ENCODE data around the gene GUCY1B1.

Gene GUCY1B1

GRCh38 chr4:155758481-155759371 lies at the start of gene GUCY1B1:
Gene GUCY1B1, plus strand, starts transcription at chr4:155759021. Its CDS starts 120 bp downstream, at chr4:155759141.
- H3K27ac ChIP-seq, result no peak within 1 kb of the TSS
- DNase-seq (ENCODE audit: low read depth, low spot score), result peak; percentile 78

GRCh38 chr4:155709918-155710317 lies 48.9 kb upstream of the GUCY1B1 start:
- no peak overlapping the region for H3K27ac ChIP-seq
- no peak for DNase-seq (ENCODE audit: low read depth, low spot score)

- H3K27ac ChIP-seq, result no peak overlapping the region
- DNase-seq (ENCODE audit: low read depth, low spot score), result no peak
Measured at GRCh38 chr4:155711556-155711955, 47.3 kb upstream of the GUCY1B1 start.

GRCh38 chr4:155712846-155713245 lies 46.0 kb upstream of the GUCY1B1 start:
- no peak overlapping the region for H3K27ac ChIP-seq
- DNase-seq (ENCODE audit: low read depth, low spot score), result no peak

GRCh38 chr4:155713911-155714310 lies 44.9 kb upstream of the GUCY1B1 start:
- H3K27ac ChIP-seq, result no peak overlapping the region
- no peak for DNase-seq (ENCODE audit: low read depth, low spot score)

DNA sequence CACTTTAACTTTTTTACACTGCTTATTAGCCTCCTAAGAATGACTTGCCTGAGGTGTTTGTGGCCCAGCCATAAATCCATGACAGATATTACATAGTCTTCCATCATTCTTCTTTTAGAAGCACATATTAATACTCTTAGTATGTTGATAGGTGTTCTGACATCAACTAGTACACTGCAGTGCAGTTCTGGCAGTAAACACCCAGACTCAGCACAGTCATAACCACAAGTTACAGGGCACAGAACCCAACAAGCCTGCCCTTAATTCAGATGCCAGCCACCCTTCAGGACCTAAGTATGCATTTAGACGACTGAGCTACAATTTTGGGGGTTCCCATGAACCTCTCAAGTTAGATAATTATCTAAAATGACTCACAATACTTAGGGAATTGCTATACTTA lies 36.5 kb upstream of the GUCY1B1 start:
- DNase-seq (ENCODE audit: low read depth, low spot score), result no peak
- H3K27ac ChIP-seq, result no peak overlapping the region

DNA sequence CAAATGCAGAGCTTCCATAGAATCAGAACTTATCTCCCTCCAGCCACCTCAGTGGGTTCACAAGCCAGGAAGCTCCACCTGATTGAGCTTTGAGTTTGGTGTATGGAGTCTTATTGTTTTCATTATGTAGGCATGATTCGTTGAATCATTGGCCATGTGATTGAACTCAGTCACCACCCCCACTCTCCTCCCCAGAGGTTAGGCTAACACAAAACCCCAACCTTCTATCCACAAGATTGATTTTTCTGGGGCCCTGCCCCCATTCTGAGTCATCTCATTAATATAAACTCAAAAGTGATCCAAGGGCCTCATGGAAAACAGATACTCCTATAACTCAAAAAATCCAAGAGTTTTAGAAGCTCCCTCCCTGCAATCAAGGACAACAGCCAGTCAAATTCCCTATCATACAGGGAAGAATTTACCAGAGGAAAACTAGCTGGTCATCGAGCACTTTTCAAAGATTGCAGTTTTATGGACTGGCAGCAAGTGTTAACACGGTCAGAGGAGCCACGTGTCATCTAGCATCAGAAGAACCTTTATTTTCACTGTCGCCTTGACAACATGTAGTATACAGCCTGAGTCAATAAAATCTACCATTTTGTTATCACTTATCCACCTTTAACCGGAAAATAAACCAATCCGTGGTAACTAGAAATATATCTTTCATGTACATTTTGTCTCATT lies 35.9 kb upstream of the GUCY1B1 start:
- H3K27ac ChIP-seq, result no peak overlapping the region
- DNase-seq (ENCODE audit: low read depth, low spot score), result no peak

GRCh38 chr4:155724731-155725130 lies 34.1 kb upstream of the GUCY1B1 start:
- DNase-seq (ENCODE audit: low read depth, low spot score), result no peak
- H3K27ac ChIP-seq, result no peak overlapping the region

- DNase-seq (ENCODE audit: low read depth, low spot score), result no peak
- no peak overlapping the region for H3K27ac ChIP-seq
Measured at GRCh38 chr4:155734065-155734464, 24.8 kb upstream of the GUCY1B1 start.

- DNase-seq (ENCODE audit: low read depth, low spot score), result no peak
Measured at GRCh38 chr4:155734951-155735350, 23.9 kb upstream of the GUCY1B1 start.

DNA sequence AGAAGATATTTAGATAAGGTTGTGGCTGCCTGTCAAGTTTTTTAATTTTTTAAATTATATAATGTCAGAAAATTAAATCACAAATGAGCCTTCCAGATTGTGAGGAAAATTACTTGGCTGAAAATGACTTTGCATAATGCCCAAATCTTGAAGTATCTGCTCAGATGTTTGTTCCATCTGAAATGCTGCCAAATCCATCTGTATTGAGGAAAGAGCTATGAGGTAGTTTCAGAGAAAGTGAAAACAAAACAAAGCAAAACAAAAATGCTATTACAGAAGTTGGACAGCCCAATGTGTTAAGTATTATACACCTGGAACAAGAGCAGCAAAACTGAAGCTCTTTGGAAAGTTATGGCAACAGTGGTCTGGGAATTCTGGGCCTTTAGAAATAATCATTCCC lies 23.3 kb upstream of the GUCY1B1 start:
- no peak for DNase-seq (ENCODE audit: low read depth, low spot score)
- H3K27ac ChIP-seq, result no peak overlapping the region

More at GRCh38 chr4:155734951-155735350, 23.9 kb upstream of the GUCY1B1 start:
- no peak overlapping the region for H3K27ac ChIP-seq

DNA sequence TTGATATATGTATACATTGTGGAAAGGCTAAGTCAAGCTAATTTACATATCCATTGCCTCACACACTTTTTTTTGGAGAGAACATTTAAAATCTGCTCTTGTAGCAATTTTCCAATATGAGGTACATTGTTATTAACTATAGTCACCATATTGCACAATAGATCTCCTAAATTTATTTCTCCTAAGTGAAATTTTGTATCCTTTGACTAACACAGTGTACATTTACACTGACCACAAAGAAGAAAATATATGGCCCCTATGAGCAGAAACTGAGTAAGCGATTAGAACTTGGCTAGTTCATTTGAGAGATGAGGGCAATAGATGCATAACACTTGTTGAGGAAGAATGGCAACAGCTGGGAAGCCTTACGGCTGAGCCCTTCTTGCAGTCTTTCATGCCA lies 20.3 kb upstream of the GUCY1B1 start:
- H3K27ac ChIP-seq, result no peak overlapping the region
- DNase-seq (ENCODE audit: low read depth, low spot score), result no peak

DNA sequence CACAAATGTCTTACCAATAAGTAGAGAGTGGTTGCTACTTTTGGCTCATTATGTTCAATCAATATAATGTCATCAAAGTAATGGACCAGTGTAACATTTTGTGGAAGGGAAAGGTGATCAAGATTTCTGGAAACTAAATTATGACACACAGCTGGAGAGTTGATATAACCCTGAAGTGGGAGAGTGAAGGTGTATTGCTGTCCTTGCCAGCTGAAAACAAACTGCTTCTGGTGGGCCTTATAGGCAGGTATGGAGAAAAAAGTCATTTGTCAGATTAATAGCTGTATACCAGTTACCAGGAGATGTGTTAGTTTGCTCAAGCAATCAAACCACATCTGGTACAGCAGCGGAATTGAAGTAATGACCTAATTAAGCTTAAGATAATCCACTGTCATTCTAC lies 17.3 kb upstream of the GUCY1B1 start:
- no peak overlapping the region for H3K27ac ChIP-seq
- DNase-seq (ENCODE audit: low read depth, low spot score), result no peak

DNA sequence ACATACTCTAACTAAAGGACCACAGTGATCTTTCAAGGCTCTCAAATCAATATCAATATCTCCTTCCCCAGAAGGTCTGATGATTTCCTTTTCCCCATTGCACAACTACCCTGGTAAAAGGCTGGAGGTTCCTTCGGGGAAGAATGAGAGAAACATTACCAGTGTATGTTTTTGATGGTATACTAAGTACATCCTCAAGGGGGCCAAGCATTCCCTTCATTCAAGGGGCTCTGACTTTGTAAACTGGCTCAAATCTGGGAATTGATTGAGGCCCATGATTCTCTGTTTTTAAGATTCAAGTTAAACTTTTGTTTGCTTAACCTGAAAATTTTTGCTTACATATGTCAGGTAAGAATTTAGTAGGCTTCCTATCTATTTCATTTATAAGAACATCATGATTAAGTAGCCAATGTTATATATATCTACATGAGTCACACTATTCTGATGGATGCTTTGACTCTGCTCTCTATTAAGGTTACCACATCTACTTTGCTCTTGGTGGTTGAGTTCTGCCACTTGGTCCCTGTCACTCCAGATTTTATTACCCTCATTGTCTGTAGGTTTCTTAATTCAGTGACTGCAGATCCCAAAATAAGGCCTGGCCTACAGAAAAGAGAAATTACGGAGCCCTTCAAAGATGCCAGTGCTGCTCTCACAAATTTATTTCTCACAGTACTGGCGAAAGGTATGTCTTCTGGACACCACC lies 16.4 kb upstream of the GUCY1B1 start:
- no peak overlapping the region for H3K27ac ChIP-seq
- no peak for DNase-seq (ENCODE audit: low read depth, low spot score)

GRCh38 chr4:155745984-155746383 lies 12.8 kb upstream of the GUCY1B1 start:
- H3K27ac ChIP-seq, result no peak overlapping the region
- DNase-seq (ENCODE audit: low read depth, low spot score), result no peak

DNA sequence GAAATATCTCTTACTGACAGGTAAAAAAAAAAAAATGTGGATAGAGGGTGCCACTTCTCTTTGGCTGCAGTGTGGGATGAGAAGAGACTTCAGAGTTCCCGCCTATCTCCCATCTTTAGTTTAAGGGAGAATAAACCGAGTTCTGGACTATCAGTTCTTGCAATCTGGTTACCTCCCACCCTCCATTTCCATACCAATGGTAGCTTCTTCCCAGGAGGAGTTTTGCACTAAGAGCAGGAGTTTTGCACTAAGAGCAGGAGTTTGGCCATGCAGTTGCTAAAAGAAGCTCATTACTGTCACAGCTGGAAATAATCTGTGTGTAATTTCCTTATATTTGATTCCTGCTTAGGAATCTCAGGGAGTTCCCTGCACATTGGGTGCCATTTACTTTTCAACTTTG lies 10.8 kb upstream of the GUCY1B1 start:
- DNase-seq (ENCODE audit: low read depth, low spot score), result no peak
- H3K27ac ChIP-seq, result no peak overlapping the region

DNA sequence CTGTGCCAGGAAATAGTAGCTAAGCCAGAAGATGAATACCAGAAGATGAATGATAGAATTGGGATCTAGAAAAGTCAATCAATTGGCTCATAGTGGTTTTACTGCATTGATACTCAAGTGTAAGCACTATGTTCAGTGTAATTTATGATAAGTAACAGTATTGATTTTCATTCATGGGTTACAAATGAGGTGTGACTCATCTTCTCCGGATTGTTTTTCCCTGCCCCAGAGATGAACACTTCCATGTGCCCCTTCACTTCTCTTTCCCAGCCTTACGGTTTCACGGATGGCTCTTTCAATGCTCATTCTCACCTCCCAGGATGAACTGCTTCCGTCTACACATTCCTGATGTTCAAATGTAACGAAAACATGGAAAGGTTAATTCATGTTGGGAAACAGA lies 9.8 kb upstream of the GUCY1B1 start:
- no peak for DNase-seq (ENCODE audit: low read depth, low spot score)
- H3K27ac ChIP-seq, result no peak overlapping the region

DNA sequence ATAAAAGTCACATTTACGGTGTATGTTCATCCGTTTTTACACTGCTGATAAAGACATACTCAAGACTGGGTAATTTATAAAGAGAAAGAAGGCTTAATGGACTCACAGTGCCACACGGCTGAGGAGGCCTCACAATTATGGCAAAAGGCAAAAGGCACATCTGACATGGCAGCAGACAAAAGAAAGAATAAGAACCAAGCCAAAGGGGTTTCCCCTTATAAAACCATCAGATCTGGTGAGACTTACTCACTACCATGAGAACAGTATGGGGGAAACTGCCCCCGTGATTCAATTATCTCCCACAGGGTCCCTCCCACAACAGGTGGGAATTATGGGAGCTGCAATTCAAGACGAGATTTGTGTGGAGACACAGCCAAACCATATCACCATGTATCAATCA lies 7.3 kb upstream of the GUCY1B1 start:
- H3K27ac ChIP-seq, result no peak overlapping the region
- no peak for DNase-seq (ENCODE audit: low read depth, low spot score)

DNA sequence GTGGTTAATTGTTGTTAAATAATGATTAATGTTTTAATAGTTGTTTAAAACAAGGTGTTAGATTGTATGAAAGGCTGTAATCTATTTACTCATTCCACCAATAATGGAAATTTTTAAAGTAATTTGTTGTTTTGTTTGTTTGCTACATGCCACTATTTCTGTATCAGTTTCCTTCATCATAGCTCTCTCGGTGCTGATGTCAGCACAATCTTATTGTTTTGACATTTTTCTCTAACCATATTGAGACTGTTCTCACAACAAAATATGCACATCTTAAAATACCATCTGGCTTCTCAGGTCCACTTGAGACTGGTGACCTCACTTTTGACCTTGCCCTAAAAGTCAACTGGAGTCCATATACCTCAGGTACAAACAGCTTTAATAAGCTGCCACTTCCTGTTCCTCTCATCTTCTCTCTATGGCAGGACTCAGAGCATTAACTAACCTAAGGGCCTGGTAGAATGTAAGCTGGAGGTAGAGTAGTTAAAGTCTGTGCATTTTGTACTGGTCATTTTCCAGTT lies 1.0 kb upstream of the GUCY1B1 start:
- no peak overlapping the region for H3K27ac ChIP-seq
- no peak for DNase-seq (ENCODE audit: low read depth, low spot score)

DNA sequence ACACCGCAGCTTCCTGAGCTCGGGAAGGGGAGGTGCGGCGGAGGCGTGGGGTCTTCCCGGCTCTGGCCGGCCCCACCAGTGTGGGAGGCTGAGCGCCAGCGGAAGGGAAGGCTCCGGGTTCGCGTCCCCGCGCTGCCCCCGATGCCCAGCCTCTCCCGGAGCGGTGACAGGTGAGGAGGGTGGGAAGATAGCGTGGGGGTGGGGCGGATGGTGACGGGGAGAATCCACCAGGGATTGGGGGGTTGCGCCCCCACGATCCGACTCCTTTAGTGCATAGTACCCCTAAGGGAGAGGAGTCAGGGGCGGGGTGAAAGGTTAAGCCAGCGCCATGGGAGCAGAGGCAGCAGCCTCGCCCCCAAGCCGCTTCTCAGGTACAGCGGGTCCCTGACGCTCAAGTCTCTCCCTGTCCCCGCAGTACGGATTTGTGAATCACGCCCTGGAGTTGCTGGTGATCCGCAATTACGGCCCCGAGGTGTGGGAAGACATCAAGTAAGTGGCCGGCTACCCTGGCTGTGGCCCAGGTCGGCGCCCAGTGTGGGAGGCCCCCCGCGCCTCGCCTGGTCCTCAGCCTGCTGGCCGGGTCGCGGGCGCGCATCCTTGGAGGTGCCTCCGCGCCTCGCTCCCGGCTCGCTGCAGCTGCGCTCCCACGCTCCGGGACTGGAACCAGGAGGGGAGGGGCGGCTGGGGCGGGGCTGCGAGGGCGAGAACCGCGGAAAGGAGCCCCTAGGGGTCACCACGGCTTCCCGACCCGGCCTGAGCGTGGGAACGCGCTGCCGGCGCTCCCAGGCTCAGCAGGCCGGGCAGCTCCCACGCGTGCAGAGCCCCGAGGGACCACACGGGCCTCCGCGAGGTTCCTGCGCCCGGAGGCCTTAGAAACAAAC lies 791 bp downstream of the GUCY1B1 start:
- no peak for DNase-seq (ENCODE audit: low read depth, low spot score)
- no peak overlapping the region for H3K27ac ChIP-seq
